ENCODE measurements around the gene MEGF9. TPM values are rescaled to one million over a fixed set of nuclear protein-coding genes. Genes with fewer than 3 reads are reported as not detected.

MEGF9 gene
- total RNA-seq, 1 donor from 2014 or later: 23.4 TPM

GRCh38 chr9:120593955-120594277 is 120.4 kb downstream of the MEGF9 start:
- Mint-ChIP-seq H3K4me3 (ENCODE audit: low read depth) (no peak overlapping the region), H3K36me3 (ENCODE audit: insufficient read depth) (peaks cover 1% of the 10 kb centered on the region), H3K27me3 (no peaks in the 10 kb centered on the region), H3K4me1 (ENCODE audit: low read depth) (no peaks in the 10 kb centered on the region), H3K9me3 (ENCODE audit: low read depth) (no peaks in the 10 kb centered on the region), H3K27ac (no peak overlapping the region)
- DNase-seq (ENCODE audit: low spot score, unreplicated experiment): no peak
- TF ChIP-seq, protein P1, sequence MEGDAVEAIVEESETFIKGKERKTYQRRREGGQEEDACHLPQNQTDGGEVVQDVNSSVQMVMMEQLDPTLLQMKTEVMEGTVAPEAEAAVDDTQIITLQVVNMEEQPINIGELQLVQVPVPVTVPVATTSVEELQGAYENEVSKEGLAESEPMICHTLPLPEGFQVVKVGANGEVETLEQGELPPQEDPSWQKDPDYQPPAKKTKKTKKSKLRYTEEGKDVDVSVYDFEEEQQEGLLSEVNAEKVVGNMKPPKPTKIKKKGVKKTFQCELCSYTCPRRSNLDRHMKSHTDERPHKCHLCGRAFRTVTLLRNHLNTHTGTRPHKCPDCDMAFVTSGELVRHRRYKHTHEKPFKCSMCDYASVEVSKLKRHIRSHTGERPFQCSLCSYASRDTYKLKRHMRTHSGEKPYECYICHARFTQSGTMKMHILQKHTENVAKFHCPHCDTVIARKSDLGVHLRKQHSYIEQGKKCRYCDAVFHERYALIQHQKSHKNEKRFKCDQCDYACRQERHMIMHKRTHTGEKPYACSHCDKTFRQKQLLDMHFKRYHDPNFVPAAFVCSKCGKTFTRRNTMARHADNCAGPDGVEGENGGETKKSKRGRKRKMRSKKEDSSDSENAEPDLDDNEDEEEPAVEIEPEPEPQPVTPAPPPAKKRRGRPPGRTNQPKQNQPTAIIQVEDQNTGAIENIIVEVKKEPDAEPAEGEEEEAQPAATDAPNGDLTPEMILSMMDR (IDR thresholded peaks at IDR 0.05; ENCODE audit: unreplicated experiment): no peak

DNA sequence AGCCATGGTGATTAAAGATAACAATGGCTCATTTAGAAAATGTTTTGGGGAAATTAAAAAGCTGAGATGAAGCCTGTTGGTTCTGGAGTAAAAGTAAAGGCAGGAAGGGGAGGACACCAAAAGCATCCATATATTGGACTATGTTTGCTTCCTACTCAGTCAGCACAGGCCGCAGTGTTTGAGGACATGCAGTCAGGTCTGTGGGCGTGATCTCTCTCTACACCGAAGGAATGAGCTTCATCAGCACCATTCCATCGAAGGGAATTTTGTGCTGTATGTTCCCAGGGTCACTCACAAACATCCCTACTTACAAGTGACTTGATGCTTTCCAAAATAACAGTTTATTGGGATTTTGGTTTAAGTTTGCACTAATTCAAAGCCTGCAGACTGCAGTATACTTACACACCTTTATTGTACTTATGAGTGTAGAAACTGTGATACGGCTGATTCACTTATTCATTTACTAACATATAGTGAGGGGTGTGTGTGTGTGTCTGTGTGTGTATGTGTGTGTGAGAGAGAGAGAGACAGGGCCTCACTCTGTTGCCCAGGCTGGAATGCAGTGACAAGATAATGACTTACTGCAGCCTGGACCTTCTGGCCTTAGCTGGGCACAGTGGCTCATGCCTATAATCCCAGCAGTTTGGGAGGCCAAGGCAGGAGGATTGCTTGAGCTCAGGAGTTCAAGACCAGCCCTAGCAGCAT is 120.9 kb downstream of the MEGF9 start:
- no peak for DNase-seq (ENCODE audit: low spot score, unreplicated experiment)
- no peaks in the 10 kb centered on the region for H3K9me3 Mint-ChIP-seq (ENCODE audit: low read depth)
- H3K27me3 Mint-ChIP-seq: no peaks in the 10 kb centered on the region
- peaks cover 1% of the 10 kb centered on the region for H3K36me3 Mint-ChIP-seq (ENCODE audit: insufficient read depth)
- TF ChIP-seq, protein P1 (IDR thresholded peaks at IDR 0.05; ENCODE audit: unreplicated experiment): no peak
- no peak overlapping the region for H3K4me3 Mint-ChIP-seq (ENCODE audit: low read depth)
- no peaks in the 10 kb centered on the region for H3K4me1 Mint-ChIP-seq (ENCODE audit: low read depth)
- H3K27ac Mint-ChIP-seq: no peak overlapping the region

DNA sequence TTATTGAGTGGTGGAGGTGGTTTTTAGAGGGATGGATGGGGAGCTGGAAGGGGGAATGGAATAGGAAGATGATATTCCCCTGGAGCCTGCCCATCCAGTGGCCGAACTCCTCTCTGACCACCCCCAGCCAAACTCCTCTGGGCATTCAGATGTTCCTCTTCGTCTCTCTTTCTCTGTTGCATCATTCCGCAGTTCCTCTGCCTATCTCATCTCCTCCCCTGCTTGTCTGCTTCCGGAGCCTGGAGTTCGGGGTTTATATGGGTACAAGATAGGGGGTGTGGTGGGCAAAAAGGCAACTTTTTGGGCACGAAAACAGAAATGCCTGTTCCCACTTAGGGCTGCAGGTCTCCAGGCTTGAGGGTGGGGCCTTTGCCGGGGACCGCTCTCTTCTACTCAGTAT is 122.1 kb downstream of the MEGF9 start:
- no peak for DNase-seq (ENCODE audit: low spot score, unreplicated experiment)
- TF ChIP-seq, protein P1 (IDR thresholded peaks at IDR 0.05; ENCODE audit: unreplicated experiment): no peak
- H3K27ac Mint-ChIP-seq: no peak overlapping the region

DNA sequence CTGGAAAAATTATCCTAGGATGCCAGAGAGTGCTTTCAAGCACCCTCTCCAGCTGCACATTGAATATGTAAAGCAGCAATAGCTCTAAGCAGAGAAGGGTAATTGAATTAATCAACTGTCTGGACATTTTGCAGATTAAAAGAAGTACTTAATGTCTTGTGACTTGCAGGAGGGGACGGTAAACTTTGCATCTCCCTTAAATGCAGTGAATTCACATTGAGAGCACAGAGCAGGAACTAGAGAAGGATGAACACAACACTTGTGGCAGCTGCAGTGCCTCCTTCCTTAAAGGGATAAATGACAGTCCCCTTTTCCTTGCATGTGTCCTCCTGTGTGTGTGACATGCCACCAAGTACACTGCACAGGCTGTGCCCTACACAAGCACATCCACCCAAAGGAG is 126.9 kb downstream of the MEGF9 start:
- TF ChIP-seq, protein P1 (IDR thresholded peaks at IDR 0.05; ENCODE audit: unreplicated experiment): no peak
- no peaks in the 10 kb centered on the region for H3K36me3 Mint-ChIP-seq (ENCODE audit: insufficient read depth)
- H3K27me3 Mint-ChIP-seq: no peaks in the 10 kb centered on the region
- H3K4me1 Mint-ChIP-seq (ENCODE audit: low read depth): no peaks in the 10 kb centered on the region
- no peak overlapping the region for H3K4me3 Mint-ChIP-seq (ENCODE audit: low read depth)
- no peak for DNase-seq (ENCODE audit: low spot score, unreplicated experiment)
- no peak overlapping the region for H3K27ac Mint-ChIP-seq
- no peaks in the 10 kb centered on the region for H3K9me3 Mint-ChIP-seq (ENCODE audit: low read depth)

More for the DNA sequence above, 122.1 kb downstream of the MEGF9 start:
- H3K27me3 Mint-ChIP-seq: no peaks in the 10 kb centered on the region
- no peak overlapping the region for H3K4me3 Mint-ChIP-seq (ENCODE audit: low read depth)
- peaks cover 1% of the 10 kb centered on the region for H3K36me3 Mint-ChIP-seq (ENCODE audit: insufficient read depth)
- H3K9me3 Mint-ChIP-seq (ENCODE audit: low read depth): no peaks in the 10 kb centered on the region
- no peaks in the 10 kb centered on the region for H3K4me1 Mint-ChIP-seq (ENCODE audit: low read depth)

DNA sequence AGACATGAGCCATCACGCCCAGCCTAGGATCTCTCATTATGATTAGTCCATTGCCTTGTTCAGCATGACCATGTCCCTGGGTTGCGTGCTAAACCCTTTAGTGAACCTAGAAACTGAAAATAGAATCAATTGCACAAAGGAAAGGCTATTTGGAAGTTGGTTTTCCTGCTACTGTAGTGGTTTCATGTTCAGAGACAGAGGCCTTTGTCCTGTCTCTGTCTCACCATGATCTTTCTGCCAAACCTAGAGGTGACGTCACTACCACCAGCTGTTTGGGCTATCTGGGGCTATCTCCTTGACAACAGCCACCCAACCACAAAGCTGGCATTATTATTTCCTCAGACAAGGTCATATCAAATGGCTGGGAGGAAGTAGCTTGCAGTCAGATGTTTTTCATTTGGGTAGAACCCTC is 130.3 kb downstream of the MEGF9 start:
- Mint-ChIP-seq H3K27ac (no peak overlapping the region), H3K27me3 (no peaks in the 10 kb centered on the region), H3K4me1 (ENCODE audit: low read depth) (peaks cover 6% of the 10 kb centered on the region), H3K36me3 (ENCODE audit: insufficient read depth) (no peaks in the 10 kb centered on the region), H3K9me3 (ENCODE audit: low read depth) (no peaks in the 10 kb centered on the region), H3K4me3 (ENCODE audit: low read depth) (no peak overlapping the region)
- TF ChIP-seq, protein P1 (IDR thresholded peaks at IDR 0.05; ENCODE audit: unreplicated experiment): no peak
- no peak for DNase-seq (ENCODE audit: low spot score, unreplicated experiment)
